Tibial artery (tissue), 4 donors: ENCODE data around the gene MAP3K20.

Experiments
- DNase-seq, 2 donors: peaks; one replicate each; pipeline ENCODE4 v3.0.0-alpha.2; 2019
- H3K27ac ChIP-seq, 2 donors: fragments of 200-600 bp; sonication (generic) in 1 of 2; 1 replicate in 1 of 2; 2 replicates in 1 of 2; pipeline ENCODE4 v1.5.1; 2018 to 2019; ENCODE audit warnings: mild to moderate bottlenecking in 1 of 2
- H3K27me3 ChIP-seq, 2 donors: fragments of 200-600 bp; sonication (generic) in 1 of 2; one replicate each; pipeline versions ENCODE4 v1.5.1 to v1.6.0; 2016 to 2019
- H3K36me3 ChIP-seq, 3 donors: fragments of 200-600 bp; sonication (generic) in 2 of 3; one replicate each; pipeline ENCODE4 v1.5.1; 2016 to 2019; ENCODE audit warnings: mild to moderate bottlenecking in 2 of 3
- H3K4me1 ChIP-seq, 4 donors: fragments of 200-600 bp; sonication (generic) in 2 of 4; 1 replicate in 3 of 4; 2 replicates in 1 of 4; pipeline ENCODE4 v1.5.1; 2016 to 2019
- H3K4me3 ChIP-seq, 2 donors: fragments of 200-600 bp; sonication (generic) in 1 of 2; 1 replicate in 1 of 2; 2 replicates in 1 of 2; pipeline ENCODE4 v1.5.1; 2018 to 2019; ENCODE audit warnings: mild to moderate bottlenecking in 2 of 2
- H3K9me3 ChIP-seq, 3 donors: fragments of 200-600 bp; sonication (generic) in 1 of 3; one replicate each; pipeline ENCODE4 v1.5.1; 2016 to 2019
- intact Hi-C: fragments of 100-400 bp; cut with DNase I; formaldehyde crosslinking; loops from one replicate; pipeline ENCODE4 v1.15.0; 2023; ENCODE audit warnings: low total_unique reads
- TF ChIP-seq, protein P1 (sequence below), 2 experiments: fragments of 200-600 bp in 1 of 2; fragments of 450-650 bp in 1 of 2; IDR thresholded peaks; one replicate each; pipeline ENCODE4 v1.5.1; 2017 to 2019; ENCODE audit warnings: antibody characterized with exemption in 2 of 2, mild to moderate bottlenecking in 1 of 2, moderate library complexity in 1 of 2

The MAP3K20 gene

DNA sequence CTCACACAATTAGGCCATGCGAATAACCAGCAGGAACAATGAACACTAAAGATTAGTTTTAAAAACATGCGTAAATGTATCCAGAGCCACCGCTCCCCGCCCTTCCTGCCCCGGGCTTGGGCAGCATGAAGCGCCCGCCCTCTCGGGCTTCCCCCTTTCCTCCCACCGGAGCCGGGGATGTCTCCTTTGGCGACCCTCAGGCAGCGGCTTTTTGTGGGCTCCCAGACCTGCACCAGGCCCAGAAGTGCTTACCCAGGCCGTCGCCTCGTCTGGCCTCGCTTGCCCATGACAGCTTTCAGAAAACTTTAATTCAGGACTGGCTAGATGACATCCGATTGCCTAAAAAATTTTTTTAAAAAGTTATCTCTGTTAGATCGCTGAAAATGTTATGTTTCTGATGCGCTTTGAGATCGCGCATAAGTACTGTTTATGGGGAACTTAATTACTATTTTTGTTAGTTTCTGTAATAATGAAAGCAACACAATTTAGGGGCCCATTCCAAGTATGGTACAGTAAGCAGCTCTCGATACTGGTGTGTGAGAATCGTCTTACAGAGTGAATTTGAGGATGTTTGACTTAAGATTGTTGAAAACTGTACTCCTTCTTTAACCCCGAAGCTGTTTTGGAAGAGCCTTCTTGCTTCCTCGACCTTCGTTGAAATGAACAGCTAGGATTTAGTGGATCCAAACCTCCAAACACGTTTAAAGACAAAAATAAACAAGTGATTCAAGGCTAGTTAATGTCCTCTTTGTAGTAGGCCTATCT lies 1.1 kb downstream of the MAP3K20 start:
- peak overlapping the region; percentile 94 to 100 for H3K27ac ChIP-seq
- TF ChIP-seq, protein P1, sequence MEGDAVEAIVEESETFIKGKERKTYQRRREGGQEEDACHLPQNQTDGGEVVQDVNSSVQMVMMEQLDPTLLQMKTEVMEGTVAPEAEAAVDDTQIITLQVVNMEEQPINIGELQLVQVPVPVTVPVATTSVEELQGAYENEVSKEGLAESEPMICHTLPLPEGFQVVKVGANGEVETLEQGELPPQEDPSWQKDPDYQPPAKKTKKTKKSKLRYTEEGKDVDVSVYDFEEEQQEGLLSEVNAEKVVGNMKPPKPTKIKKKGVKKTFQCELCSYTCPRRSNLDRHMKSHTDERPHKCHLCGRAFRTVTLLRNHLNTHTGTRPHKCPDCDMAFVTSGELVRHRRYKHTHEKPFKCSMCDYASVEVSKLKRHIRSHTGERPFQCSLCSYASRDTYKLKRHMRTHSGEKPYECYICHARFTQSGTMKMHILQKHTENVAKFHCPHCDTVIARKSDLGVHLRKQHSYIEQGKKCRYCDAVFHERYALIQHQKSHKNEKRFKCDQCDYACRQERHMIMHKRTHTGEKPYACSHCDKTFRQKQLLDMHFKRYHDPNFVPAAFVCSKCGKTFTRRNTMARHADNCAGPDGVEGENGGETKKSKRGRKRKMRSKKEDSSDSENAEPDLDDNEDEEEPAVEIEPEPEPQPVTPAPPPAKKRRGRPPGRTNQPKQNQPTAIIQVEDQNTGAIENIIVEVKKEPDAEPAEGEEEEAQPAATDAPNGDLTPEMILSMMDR (IDR thresholded peaks at IDR 0.05) = no peak
- H3K36me3 ChIP-seq = no peaks in the 10 kb centered on the region
- no peaks in the 10 kb centered on the region for H3K9me3 ChIP-seq
- H3K4me3 ChIP-seq = peak overlapping the region; percentile 72 to 84
- peaks cover 0 to 64% (median 14%) of the 10 kb centered on the region in 4 donors for H3K4me1 ChIP-seq
- no peaks in the 10 kb centered on the region for H3K27me3 ChIP-seq
- DNase-seq = peak; percentile 56 to 71
- intact Hi-C loops = loop anchor here (5.0 kb wide), 1 partner anchor 131 kb away; no protein-coding TSS in a partner anchor

GRCh38 chr2:173077506-173078177 lies 2.0 kb downstream of the MAP3K20 start:
- intact Hi-C loops = loop anchor here (5.0 kb wide), 1 partner anchor 130 kb away; no protein-coding TSS in a partner anchor
- H3K36me3 ChIP-seq = no peaks in the 10 kb centered on the region
- no peaks in the 10 kb centered on the region for H3K27me3 ChIP-seq
- H3K9me3 ChIP-seq = no peaks in the 10 kb centered on the region
- TF ChIP-seq, protein P1 (IDR thresholded peaks at IDR 0.05) = no peak
- peak overlapping the region; percentile 72 to 84 for H3K4me3 ChIP-seq
- H3K4me1 ChIP-seq = peaks cover 0 to 61% (median 14%) of the 10 kb centered on the region in 4 donors
- H3K27ac ChIP-seq = peak overlapping the region; percentile 94 to 100
- no peak for DNase-seq

- intact Hi-C loops = loop anchor here (5.0 kb wide), 1 partner anchor 128 kb away; no protein-coding TSS in a partner anchor
- peak overlapping the region; percentile 94 to 100 for H3K27ac ChIP-seq
- no peak overlapping the region for H3K4me3 ChIP-seq
- H3K36me3 ChIP-seq = no peaks in the 10 kb centered on the region
- TF ChIP-seq, protein P1 (IDR thresholded peaks at IDR 0.05) = no peak
- H3K9me3 ChIP-seq = no peaks in the 10 kb centered on the region
- DNase-seq = no peak
- H3K27me3 ChIP-seq = no peaks in the 10 kb centered on the region
- peaks cover 0 to 61% (median 13%) of the 10 kb centered on the region in 4 donors for H3K4me1 ChIP-seq
These were observed 3.5 kb downstream of the MAP3K20 start for GRCh38 chr2:173079141-173079540.

DNA sequence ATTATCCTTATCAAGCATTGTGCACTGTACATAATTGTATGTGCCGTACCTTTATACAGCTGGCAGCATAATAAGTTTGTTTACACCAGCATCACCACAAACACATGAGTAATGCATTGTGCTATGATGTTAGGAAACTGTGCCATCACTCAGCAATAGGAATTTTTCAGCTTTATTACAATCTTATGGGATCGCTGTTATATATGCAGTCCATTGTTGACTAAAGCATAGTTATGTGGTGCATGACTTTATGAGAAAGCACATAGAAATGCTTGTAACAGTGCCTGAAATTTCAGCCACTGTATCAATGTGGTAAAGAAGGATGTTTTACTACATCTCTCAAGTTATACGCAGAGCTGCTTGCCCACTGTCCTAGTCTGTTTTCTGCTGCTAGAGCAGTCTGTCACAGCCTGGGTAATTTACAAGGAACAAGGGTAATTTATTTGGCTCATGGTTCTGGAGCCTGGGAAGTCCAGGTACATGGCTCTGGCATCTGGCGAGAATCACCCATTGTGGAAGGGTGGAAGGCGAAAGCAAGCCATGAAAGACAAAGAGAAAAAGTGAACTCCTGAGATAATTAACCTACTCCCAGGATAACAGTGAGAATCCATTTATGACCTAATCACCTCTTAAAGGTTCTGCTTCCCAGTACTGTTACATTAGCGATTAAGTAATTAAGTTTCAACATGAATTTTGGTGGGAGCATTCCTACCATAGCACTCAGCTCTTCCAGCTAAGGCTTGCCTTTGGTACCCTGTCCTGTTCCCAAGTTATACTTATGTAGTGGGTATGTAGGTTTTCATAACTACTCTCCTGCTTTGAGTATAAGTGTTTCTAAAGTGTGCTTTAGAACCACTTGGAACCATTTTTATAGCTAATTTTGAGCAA lies 4.6 kb downstream of the MAP3K20 start:
- H3K4me1 ChIP-seq = peaks cover 0 to 61% (median 11%) of the 10 kb centered on the region in 4 donors
- no peak for DNase-seq
- intact Hi-C loops = loop anchor here (5.0 kb wide), 1 partner anchor 127 kb away; no protein-coding TSS in a partner anchor
- H3K27ac ChIP-seq = peak overlapping the region; percentile 6 to 14
- TF ChIP-seq, protein P1 (IDR thresholded peaks at IDR 0.05) = no peak
- H3K36me3 ChIP-seq = no peaks in the 10 kb centered on the region
- no peaks in the 10 kb centered on the region for H3K27me3 ChIP-seq
- no peaks in the 10 kb centered on the region for H3K9me3 ChIP-seq
- no peak overlapping the region for H3K4me3 ChIP-seq
